ENCODE results near the gene HMMR. TPM values are rescaled to one million over a fixed set of nuclear protein-coding genes. Genes with fewer than 3 reads are reported as not detected.

HMMR gene
- total RNA-seq, 1 experiment from 2014 or later = 74.6 TPM

GRCh38 chr5:163489055-163489744 is 28.8 kb downstream of the HMMR start:
- Histone ChIP-seq H3K4me3 (ENCODE audit: low read length) (no peak overlapping the region), H3K27me3 (ENCODE audit: low read length) (no peaks in the 10 kb centered on the region), H3K79me2 (ENCODE audit: low read length) (no peaks in the 10 kb centered on the region; the same call in 1 of the 2 replicates), H3K4me1 (ENCODE audit: insufficient read depth, low read length) (0 out of 2 replicates have a peak, but pooled peaks cover 3% of the 10 kb centered on the region), H4K20me1 (ENCODE audit: low read length) (no peaks in the 10 kb centered on the region), H3K36me3 (ENCODE audit: low read depth, low read length) (peaks cover 61% of the 10 kb centered on the region), H3K27ac (ENCODE audit: low read length) (no peak overlapping the region), H3K4me2 (ENCODE audit: low read length) (no peak overlapping the region), H3K9ac (ENCODE audit: low read length) (no peak overlapping the region), H3K9me2 (replicated peaks; ENCODE audit: low read length) (no peaks in the 10 kb centered on the region), H3K9me3 (ENCODE audit: low read length) (no peaks in the 10 kb centered on the region), H2AFZ (ENCODE audit: low read length) (no peak overlapping the region), H3F3A (ENCODE audit: low read length, unreplicated experiment) (no peaks in the 10 kb centered on the region)
- no TSS peak for BruUV-seq (replicated peaks)
- POLR2A ChIA-PET (ENCODE audit: unreplicated experiment) = no interaction called here
- intact Hi-C loops (cut with micrococcal nuclease) = no loop called here
- TF ChIP-seq EZH2 (IDR thresholded peaks at IDR 0.05; ENCODE audit: low read length, unreplicated experiment) (no peak), CTCF (conservative IDR thresholded peaks at IDR 0.05; ENCODE audit: low read depth, low read length) (0 out of 2 replicates have a peak, but pooled peaks have one; percentile 36)
- ATAC-seq (peak; percentile 42; the same call in 1 of the 2 replicates), DNase-seq (peak; percentile 21)
- CTCF ChIA-PET = interaction anchor here (0.5 kb wide), 1 partner anchor 185 kb away, joined by 3 read pairs; no protein-coding TSS in a partner anchor

- ChIA-PET CTCF (no interaction called here), POLR2A (ENCODE audit: unreplicated experiment) (no interaction called here)
- Histone ChIP-seq H3K9ac (ENCODE audit: low read length) (no peak overlapping the region), H3K36me3 (ENCODE audit: low read depth, low read length) (peaks cover 56% of the 10 kb centered on the region), H3K4me1 (ENCODE audit: insufficient read depth, low read length) (0 out of 2 replicates have a peak, but pooled peaks cover 3% of the 10 kb centered on the region), H3K9me3 (ENCODE audit: low read length) (no peaks in the 10 kb centered on the region), H3F3A (ENCODE audit: low read length, unreplicated experiment) (no peaks in the 10 kb centered on the region), H2AFZ (ENCODE audit: low read length) (no peak overlapping the region), H3K27ac (ENCODE audit: low read length) (no peak overlapping the region), H3K9me2 (replicated peaks; ENCODE audit: low read length) (no peaks in the 10 kb centered on the region), H4K20me1 (ENCODE audit: low read length) (no peaks in the 10 kb centered on the region), H3K79me2 (ENCODE audit: low read length) (no peaks in the 10 kb centered on the region; the same call in 1 of the 2 replicates), H3K4me3 (ENCODE audit: low read length) (no peak overlapping the region), H3K4me2 (ENCODE audit: low read length) (no peak overlapping the region), H3K27me3 (ENCODE audit: low read length) (no peaks in the 10 kb centered on the region)
- ATAC-seq (no peak), DNase-seq (no peak)
- no peak for TF ChIP-seq EZH2phosphoT487 (IDR thresholded peaks at IDR 0.05; ENCODE audit: borderline replicate concordance, low read length)
- no peak for TF ChIP-seq EZH2 (IDR thresholded peaks at IDR 0.05; ENCODE audit: low read length, unreplicated experiment)
- TF ChIP-seq CTCF (conservative IDR thresholded peaks at IDR 0.05; ENCODE audit: low read depth, low read length) = no peak
- no TSS peak for BruUV-seq (replicated peaks)
- intact Hi-C loops (cut with micrococcal nuclease) = no loop called here
Measured at GRCh38 chr5:163489745-163490075, 29.3 kb downstream of the HMMR start.

DNA sequence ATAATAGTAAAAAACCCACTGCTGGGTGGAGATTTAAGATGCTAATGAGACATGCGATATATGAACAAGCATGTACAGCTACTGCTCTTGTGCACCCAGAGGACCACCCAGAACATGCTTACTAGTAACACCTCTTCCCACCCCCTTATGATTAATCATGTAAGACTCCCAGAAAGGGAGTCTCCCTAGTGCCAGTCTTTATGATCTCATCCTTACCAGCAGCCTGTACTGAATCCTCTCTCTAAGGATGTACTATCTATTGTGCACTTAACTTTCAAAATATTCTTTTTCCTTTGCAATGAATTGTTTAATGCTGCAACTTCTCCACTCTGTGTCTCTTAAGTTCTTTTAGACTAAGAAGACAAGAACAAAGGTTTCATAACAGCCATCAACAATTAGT is 35.9 kb downstream of the HMMR start:
- Histone ChIP-seq H3K27ac (ENCODE audit: low read length) (no peak overlapping the region), H3K4me3 (ENCODE audit: low read length) (no peak overlapping the region), H3K79me2 (ENCODE audit: low read length) (no peaks in the 10 kb centered on the region), H2AFZ (ENCODE audit: low read length) (no peak overlapping the region), H3K9me3 (ENCODE audit: low read length) (no peaks in the 10 kb centered on the region), H4K20me1 (ENCODE audit: low read length) (no peaks in the 10 kb centered on the region), H3K36me3 (ENCODE audit: low read depth, low read length) (peaks cover 16% of the 10 kb centered on the region), H3K4me2 (ENCODE audit: low read length) (no peak overlapping the region), H3F3A (ENCODE audit: low read length, unreplicated experiment) (no peaks in the 10 kb centered on the region), H3K27me3 (ENCODE audit: low read length) (no peaks in the 10 kb centered on the region), H3K9me2 (replicated peaks; ENCODE audit: low read length) (no peaks in the 10 kb centered on the region), H3K4me1 (ENCODE audit: insufficient read depth, low read length) (no peaks in the 10 kb centered on the region), H3K9ac (ENCODE audit: low read length) (no peak overlapping the region)
- ChIA-PET CTCF (no interaction called here), POLR2A (ENCODE audit: unreplicated experiment) (interaction anchor here (0.5 kb wide), 1 partner anchor 36 kb away, joined by 3 read pairs; the partner anchor contains the start of gene NUDCD2)
- ATAC-seq (peak; percentile 54; the same call in 1 of the 2 replicates), DNase-seq (peak; percentile 19)
- TF ChIP-seq EZH2phosphoT487 (IDR thresholded peaks at IDR 0.05; ENCODE audit: borderline replicate concordance, low read length) = no peak
- no peak for TF ChIP-seq CTCF (conservative IDR thresholded peaks at IDR 0.05; ENCODE audit: low read depth, low read length)
- no peak for TF ChIP-seq EZH2 (IDR thresholded peaks at IDR 0.05; ENCODE audit: low read length, unreplicated experiment)
- no TSS peak for BruUV-seq (replicated peaks)
- intact Hi-C loops (cut with micrococcal nuclease) = no loop called here

Data from PC-3 (cell line).